HEK293 (cell line): ENCODE data around the gene PDZD4.
A peak's percentile ranks its signal among the peaks of the same experiment; 100 is the strongest.

Experiments
- CTCF ChIP-seq: fragments of 450-650 bp; formaldehyde crosslinking; IDR thresholded peaks from 2 replicates; pipeline ENCODE4 v1.5.1; 2016; ENCODE audit warnings: missing biosample characterization, missing genetic modification characterization
- GLIS1 ChIP-seq: fragments of 450-650 bp; formaldehyde crosslinking; IDR thresholded peaks from 2 replicates; pipeline ENCODE4 v1.5.1; 2016; ENCODE audit warnings: missing biosample characterization, missing genetic modification characterization
- PRDM6 ChIP-seq: fragments of 450-650 bp; formaldehyde crosslinking; IDR thresholded peaks from 2 replicates; pipeline ENCODE4 v1.5.1; 2017; ENCODE audit warnings: missing biosample characterization, missing genetic modification characterization
- ZNF202 ChIP-seq: fragments of 450-650 bp; formaldehyde crosslinking; IDR thresholded peaks from 2 replicates; pipeline ENCODE4 v1.5.1; 2016; ENCODE audit warnings: missing biosample characterization, missing genetic modification characterization, borderline replicate concordance
- ZNF335 ChIP-seq: fragments of 450-650 bp; formaldehyde crosslinking; conservative IDR thresholded peaks from 2 replicates; pipeline ENCODE4 v1.5.1; 2016; ENCODE audit warnings: missing biosample characterization, missing genetic modification characterization
- ZNF658 ChIP-seq: fragments of 450-650 bp; formaldehyde crosslinking; IDR thresholded peaks from 2 replicates; pipeline ENCODE4; 2016; ENCODE audit warnings: missing biosample characterization, missing genetic modification characterization
- ZNF707 ChIP-seq: fragments of 450-650 bp; formaldehyde crosslinking; IDR thresholded peaks from 2 replicates; pipeline ENCODE4 v1.5.1; 2016; ENCODE audit warnings: missing biosample characterization, missing genetic modification characterization

- TF ChIP-seq CTCF (no peak), ZNF707 (tag by site-specific recombination) (no peak), ZNF658 (no peak), PRDM6 (tag by site-specific recombination) (no peak), ZNF202 (tag by site-specific recombination) (no peak), ZNF335 (tag by site-specific recombination) (peak; percentile 91), GLIS1 (tag by site-specific recombination) (peak; percentile 96)
Observed at GRCh38 chrX:153818571-153819383, 11.6 kb downstream of the PDZD4 start.
